ENCODE data around the gene GZMH. TPM values are rescaled to one million over a fixed set of nuclear protein-coding genes. Genes with fewer than 3 reads are reported as not detected.

The GZMH gene
- total and polyA plus RNA-seq, 2 donors (not counting 3 experiments of a cell fraction or from before 2014, with no cell fraction given), result not detected

DNA sequence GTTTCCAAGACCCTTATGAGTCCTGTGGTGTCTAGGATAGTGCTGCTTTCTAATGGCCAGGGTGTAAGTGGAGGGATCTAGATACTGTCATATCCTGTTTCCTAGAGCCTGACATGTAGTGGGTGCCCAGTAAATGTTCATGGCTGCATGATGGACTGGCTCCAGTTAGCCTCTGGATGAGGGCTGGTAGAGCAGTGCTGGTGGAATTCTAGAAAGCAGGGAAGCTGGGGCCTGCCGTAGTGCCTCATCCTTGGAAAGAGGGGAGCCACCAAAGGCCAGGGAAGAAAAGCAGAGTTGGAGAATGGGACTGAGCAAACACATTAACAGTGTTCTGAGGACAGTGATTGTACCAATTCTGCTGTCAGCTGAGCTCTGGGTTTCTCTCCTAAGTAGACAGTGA lies 23.9 kb upstream of the GZMH start:
- TF ChIP-seq, protein P1, sequence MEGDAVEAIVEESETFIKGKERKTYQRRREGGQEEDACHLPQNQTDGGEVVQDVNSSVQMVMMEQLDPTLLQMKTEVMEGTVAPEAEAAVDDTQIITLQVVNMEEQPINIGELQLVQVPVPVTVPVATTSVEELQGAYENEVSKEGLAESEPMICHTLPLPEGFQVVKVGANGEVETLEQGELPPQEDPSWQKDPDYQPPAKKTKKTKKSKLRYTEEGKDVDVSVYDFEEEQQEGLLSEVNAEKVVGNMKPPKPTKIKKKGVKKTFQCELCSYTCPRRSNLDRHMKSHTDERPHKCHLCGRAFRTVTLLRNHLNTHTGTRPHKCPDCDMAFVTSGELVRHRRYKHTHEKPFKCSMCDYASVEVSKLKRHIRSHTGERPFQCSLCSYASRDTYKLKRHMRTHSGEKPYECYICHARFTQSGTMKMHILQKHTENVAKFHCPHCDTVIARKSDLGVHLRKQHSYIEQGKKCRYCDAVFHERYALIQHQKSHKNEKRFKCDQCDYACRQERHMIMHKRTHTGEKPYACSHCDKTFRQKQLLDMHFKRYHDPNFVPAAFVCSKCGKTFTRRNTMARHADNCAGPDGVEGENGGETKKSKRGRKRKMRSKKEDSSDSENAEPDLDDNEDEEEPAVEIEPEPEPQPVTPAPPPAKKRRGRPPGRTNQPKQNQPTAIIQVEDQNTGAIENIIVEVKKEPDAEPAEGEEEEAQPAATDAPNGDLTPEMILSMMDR (IDR thresholded peaks at IDR 0.05; ENCODE audit: extremely low read depth in 1 of 2, insufficient read depth in 1 of 2, low read depth in 1 of 2, low read length in 2 of 2), result no peak
- no peak for TF ChIP-seq MYC (IDR thresholded peaks at IDR 0.05; ENCODE audit: low read depth, low read length)
- TF ChIP-seq JUN (IDR thresholded peaks at IDR 0.05; ENCODE audit: borderline replicate concordance, insufficient read depth, insufficient read length, low read depth), result no peak
- no peak for TF ChIP-seq FOS (IDR thresholded peaks at IDR 0.05; ENCODE audit: borderline replicate concordance, insufficient read depth, low read length)
- TF ChIP-seq POLR2A (IDR thresholded peaks at IDR 0.05; ENCODE audit: low read depth, low read length), result no peak
- no peak for TF ChIP-seq EZH2 (IDR thresholded peaks at IDR 0.05; ENCODE audit: borderline replicate concordance, low read depth, low read length, severe bottlenecking)
- no peak for TF ChIP-seq POLR2AphosphoS5 (IDR thresholded peaks at IDR 0.05; ENCODE audit: insufficient read depth, low read depth, low read length)
- TF ChIP-seq GATA2 (IDR thresholded peaks at IDR 0.05; ENCODE audit: insufficient read depth, insufficient read length, low read depth, low read length), result no peak
- TF ChIP-seq, protein P2, sequence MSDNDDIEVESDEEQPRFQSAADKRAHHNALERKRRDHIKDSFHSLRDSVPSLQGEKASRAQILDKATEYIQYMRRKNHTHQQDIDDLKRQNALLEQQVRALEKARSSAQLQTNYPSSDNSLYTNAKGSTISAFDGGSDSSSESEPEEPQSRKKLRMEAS (IDR thresholded peaks at IDR 0.05; ENCODE audit: insufficient read depth, insufficient read length), result no peak

More for the DNA sequence above, 23.9 kb upstream of the GZMH start:
- H2AFZ ChIP-seq (ENCODE audit: low read depth, low read length), result no peak overlapping the region
- H3K4me2 ChIP-seq (ENCODE audit: insufficient read depth, low read length), result no peak overlapping the region
- dilution Hi-C loops (cut with MboI; ENCODE audit: extremely low pct_ligation_motif_present, low sequenced_read_pairs), result no loop called here
- H3K27me3 ChIP-seq (ENCODE audit: control insufficient read depth in 2 of 2, insufficient read depth in 2 of 2, low read length in 2 of 2), result no peaks in the 10 kb centered on the region
- no peaks in the 10 kb centered on the region for H4K20me1 ChIP-seq (replicated peaks; ENCODE audit: control insufficient read depth, extremely low read depth, insufficient read depth, low read length)
- H3K4me3 ChIP-seq (replicated peaks in 1 of 3; ENCODE audit: insufficient read depth in 1 of 3, low read depth in 1 of 3, low read length in 3 of 3), result no peak overlapping the region
- BruUV-seq (replicated peaks), result no TSS peak
- no peaks in the 10 kb centered on the region for H3K36me3 ChIP-seq (ENCODE audit: control insufficient read depth in 2 of 2, extremely low read depth in 1 of 2, insufficient read depth in 2 of 2, low read length in 2 of 2)
- no peaks in the 10 kb centered on the region for H3K79me2 ChIP-seq (ENCODE audit: control insufficient read depth, insufficient read depth, low read length)
- no peaks in the 10 kb centered on the region for H3K9me3 ChIP-seq (replicated peaks; ENCODE audit: control insufficient read depth, insufficient read depth, low read length)
- ChIA-PET POLR2A (no interaction called here), CTCF (no interaction called here)
- no peaks in the 10 kb centered on the region for H3K9me1 ChIP-seq (replicated peaks; ENCODE audit: control insufficient read depth, extremely low read depth, insufficient read depth, low read length)
- DNase-seq (ENCODE audit: low read depth, low spot score) (no peak), FAIRE-seq (no peak)
- H3K4me1 ChIP-seq (ENCODE audit: control insufficient read depth, extremely low read depth, insufficient read depth, low read length), result no peaks in the 10 kb centered on the region
- H3K9ac ChIP-seq (replicated peaks; ENCODE audit: extremely low read depth, insufficient read depth, low read length), result no peak overlapping the region
- intact Hi-C loops (cut with micrococcal nuclease), result no loop called here
- H3K27ac ChIP-seq (ENCODE audit: insufficient read depth, low read depth, low read length), result no peak overlapping the region
